Smooth muscle cell of bladder (primary cell): ENCODE measurements around the gene CLOCK. TPM values are rescaled to one million over a fixed set of nuclear protein-coding genes. Genes with fewer than 3 reads are reported as not detected.

Experiments
- total RNA-seq: library from RNA; depleted of rRNA; stranded (reverse); fragments of >200 nt; gene quantifications from 2 replicates; pipeline ENCODE4 v1.2.3, GENCODE V29; 2014

Gene CLOCK
- total RNA-seq = 15.6 and 15.8 TPM in 2 replicates

GRCh38 chr4:55546756-55547465 lies at the start of gene CLOCK:
Gene CLOCK (minus strand): TSS chr4:55546909. CDS start chr4:55482785, 64,124 bp downstream.

GRCh38 chr4:55592014-55592413 lies 45.3 kb upstream of the CLOCK start, which contains the start of gene PDCL2:
Gene PDCL2 (minus strand): TSS chr4:55592245. CDS start chr4:55592109, 136 bp downstream.

GRCh38 chr4:55395529-55396307 lies 151.0 kb downstream of the CLOCK start, which contains the start of gene TMEM165:
Gene TMEM165 (plus strand): TSS chr4:55395957. CDS start chr4:55396190, 233 bp downstream.

Other genes starting within 250 kb of the CLOCK start
- gene SRD5A3, start 200.7 kb downstream of the CLOCK start, total RNA-seq = 4.3 and 6.2 TPM in 2 replicates
- gene TMEM165, start 151.0 kb downstream of the CLOCK start, total RNA-seq = 135 and 149 TPM in 2 replicates
- gene PDCL2, start 45.3 kb upstream of the CLOCK start, total RNA-seq = not detected in 2 replicates
- not detected in 2 replicates for gene NMU, start 89.4 kb upstream of the CLOCK start, total RNA-seq